H4 (cell line): ENCODE results near the gene OLFML2B. TPM values are rescaled to one million over a fixed set of nuclear protein-coding genes. Genes with fewer than 3 reads are reported as not detected.

ENCODE experiments used
- DNase-seq: peaks from one replicate; pipeline ENCODE4 v3.0.0-alpha.2; 2015; ENCODE audit warnings: low spot score
- total RNA-seq: library from RNA; depleted of rRNA; stranded (reverse); fragments of >200 nt; shearing (Covaris generic); gene quantifications from 2 replicates; pipeline ENCODE4 v1.2.3, GENCODE V29; 2014

The OLFML2B gene
- total RNA-seq, 1 experiment from 2014 or later: 2.1 TPM

DNA sequence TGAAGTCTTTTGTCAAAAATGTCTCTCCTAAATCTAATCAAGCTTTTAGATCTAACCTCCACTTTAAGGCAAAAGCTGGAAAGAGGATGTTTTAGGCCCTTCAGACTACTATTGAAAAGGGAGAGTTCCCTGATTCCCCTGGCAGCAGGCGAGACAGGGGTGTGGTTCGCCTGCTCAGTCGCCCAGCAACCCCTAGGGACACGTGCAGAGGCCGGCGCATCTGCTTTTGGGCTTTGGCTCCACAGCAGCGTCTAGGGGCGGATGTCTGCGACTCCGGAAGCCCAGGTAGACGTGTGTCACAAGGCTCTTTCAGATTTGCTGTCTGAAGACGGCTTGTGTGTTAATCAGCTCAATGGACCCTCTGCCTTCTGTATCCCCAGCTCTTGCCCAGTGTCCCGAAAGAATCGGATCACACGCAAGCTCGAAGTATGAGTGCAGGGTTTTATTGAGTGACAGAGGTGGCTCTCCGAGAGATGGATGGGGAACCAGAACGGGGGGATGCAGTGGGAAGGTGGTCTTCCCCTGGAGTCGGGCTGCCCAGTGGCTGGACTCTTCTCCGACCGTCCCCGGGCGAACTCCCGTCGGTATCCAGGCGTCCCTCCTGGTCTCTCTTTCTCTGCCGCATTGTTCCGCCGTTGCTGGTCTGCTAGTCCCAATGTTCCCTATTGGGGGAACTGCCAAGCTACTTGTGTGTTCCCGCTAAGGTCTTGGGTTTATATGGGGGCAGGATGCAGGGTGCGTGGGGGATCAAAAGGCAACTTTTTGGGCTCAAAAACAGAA lies 45.5 kb downstream of the OLFML2B start:
- no peak for DNase-seq

DNA sequence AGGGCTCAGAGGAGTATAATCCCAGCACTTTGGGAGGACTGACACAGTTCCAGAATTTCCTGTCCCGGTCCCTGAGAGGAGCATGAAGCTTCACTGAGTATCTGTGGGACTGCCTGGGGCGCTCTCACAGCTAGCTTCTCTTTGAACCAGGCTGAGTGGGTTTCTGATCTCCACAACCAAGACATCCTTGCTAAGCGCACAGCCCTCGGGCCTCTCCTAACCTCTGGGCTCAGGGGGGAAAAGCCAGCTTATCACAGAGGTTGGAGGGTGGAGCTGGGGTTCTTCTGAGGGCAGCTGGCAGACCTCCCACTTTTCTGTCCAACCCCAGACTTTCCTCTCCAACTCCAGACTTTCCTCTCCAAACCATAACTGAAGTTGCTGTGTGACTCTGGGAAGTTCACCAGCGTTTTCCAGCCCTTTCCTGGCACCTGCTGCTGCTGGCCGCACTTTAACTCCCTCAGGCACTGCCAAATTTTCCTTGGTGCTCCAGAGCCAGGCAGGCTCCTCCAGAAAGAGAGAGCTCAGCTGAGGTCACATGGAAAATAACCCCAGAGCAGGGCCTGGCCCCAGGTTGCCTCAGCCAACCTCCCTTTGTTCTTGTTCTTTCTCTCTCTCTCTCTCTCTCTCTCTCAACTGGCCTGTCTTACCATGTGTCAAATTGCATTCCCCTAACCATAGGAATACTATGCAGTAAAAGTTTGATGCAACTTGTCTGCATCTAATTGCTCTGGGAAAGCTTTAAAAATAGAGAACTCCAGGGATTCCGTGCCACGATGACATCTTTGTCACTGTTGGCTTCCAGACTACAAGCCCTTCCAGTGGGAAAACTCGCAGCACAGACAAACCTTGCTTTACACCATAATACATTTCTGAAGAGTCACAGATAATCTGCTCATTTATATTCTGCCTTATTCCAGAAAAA lies 49.5 kb downstream of the OLFML2B start:
- DNase-seq: no peak

DNA sequence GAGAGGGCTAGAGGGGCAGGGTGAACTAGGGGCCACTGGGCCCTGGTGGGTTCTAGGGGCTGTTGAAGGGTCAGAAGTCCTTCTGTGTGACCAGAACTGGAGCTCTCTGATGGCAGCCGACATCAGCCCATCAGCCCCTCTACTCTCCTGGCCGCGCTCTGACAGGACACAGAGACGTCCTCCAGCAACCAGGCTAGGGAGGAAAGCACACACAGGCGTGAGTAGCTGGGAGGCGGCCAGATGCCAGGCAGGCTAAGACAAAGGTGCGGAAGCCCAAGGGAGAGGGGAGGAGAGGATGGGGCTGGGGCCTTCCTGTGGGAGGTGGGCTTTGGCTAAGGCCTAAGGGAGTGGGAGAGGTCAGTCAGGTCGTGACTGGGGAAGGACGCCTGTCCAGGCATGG lies 50.8 kb downstream of the OLFML2B start:
- no peak for DNase-seq

DNA sequence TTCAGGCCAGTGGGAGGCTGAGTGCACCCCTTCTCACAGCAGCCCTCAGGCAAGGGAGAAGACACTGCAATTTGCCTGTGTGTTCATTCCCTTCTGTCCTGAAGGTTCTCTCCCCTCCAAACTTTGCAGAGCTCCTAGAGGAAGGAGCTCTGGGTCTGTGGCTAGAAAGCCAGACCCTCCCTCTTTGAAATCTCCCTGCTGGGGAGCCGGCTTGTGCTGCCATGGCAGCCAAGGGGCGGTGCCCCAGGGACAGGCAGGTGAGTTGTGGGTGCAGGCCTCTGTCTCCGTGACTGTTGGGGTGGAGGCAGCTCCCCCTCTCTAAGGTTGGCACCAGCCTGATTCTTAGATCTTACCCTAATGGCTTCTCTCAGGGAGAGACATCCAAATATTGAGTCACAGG lies 53.0 kb downstream of the OLFML2B start:
- DNase-seq: no peak

DNA sequence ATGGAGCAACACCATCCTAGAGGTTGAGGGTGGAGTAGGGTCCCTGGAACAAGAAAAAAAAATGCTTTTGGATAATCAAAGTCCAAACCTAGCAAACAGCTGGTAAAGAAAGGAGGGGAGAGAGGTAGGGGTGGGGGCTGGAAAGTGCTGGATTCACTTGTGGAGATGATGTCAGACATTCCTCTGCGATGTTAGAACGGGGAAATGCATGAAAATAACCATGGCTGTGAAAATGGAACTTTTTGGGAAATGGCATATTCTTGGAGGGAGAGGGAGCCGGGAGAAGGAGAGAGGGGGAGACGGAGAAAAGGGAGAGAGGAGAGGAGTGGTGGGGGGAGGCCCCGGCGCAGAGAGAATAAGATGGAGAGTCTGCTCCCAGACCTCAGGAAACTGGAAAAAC lies 53.6 kb downstream of the OLFML2B start:
- no peak for DNase-seq

DNA sequence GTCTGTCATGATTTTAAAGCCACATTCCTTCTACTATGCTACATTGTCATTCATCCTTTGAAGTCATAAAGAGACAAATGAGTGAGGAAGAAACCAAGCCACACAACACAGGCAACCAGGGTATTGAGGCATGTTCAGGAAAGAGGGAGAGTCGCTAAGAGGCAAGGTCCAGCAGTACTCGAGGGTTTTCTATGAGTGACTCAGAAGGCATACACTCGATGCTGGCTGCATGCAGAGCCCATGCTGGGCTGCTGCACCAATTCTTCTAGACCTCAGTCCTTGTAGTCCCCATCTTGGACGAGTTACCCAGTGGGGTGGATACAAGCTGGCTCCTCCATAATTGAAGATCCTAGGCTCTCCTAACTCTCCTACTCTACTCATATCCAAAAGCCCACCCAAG lies 57.6 kb downstream of the OLFML2B start:
- no peak for DNase-seq

DNA sequence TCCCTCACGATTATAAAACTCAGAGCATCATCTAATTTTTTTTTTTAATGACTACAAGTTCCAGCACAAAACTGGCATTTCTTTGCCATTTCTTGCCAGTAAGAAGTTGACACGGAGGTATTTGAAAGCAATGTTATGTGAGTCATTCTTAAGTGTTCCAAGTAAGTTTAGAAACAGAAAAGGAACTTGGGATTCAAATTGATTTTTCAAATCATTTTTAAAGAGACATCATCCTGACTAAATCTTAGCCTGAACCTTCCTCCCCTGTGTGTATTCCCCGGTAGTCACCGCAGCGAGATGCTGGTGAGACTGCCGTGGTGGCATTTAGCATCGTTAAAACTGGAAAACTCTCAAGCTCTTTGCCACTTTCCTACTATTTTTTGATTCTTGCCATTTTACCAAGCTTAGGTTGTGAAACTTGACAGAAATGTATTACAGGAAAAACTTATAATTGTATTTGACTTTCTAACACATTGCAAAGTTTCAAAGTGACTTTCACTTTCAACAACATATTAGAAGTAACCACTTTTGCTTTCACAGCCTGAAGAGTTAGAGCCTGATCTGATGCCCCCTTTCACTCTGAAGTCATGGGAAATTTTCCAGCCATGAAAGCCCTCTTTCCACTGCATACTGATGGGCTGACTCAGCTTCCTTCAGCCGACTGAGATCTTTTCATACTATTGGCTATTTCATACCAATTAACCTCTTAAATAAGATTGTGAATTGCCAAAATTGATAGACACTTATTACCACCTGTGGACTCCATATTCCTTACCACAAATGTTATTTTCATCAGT lies 61.4 kb downstream of the OLFML2B start:
- DNase-seq: peak; percentile 56

DNA sequence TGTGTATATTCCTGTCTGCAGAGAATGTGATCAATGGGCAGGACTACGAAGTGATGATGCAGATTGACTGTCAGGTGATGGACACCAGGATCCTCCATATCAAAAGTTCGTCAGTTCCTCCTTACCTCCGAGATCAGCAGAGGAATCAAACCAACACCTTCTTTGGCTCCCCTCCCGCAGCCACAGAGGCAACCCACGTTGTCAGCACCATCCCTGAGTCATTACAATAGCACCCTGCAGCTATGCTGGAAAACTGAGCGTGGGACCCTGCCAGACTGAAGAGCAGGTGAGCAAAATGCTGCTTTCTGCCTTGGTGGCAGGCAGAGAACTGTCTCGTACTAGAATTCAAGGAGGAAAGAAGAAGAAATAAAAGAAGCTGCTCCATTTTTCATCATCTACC lies 65.2 kb downstream of the OLFML2B start:
- DNase-seq: no peak

DNA sequence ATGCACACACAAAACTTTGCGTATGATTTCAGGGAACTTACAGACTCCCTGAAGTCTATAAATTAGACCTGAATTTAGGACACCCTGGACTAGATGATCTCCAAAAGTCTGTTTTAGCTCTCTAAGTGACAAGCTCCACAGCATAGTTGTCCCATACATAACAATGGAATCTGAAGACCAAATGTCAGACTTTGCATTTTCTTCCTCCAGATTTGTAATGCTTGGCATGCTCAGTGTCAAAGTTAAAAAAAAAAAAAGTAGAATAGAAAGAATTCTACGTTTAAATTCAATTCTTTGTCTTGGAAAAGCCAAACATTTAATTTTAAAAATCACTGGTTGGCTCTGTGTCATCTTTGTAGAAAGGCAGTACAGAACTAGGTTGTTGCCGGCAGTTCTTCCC lies 66.7 kb downstream of the OLFML2B start:
- no peak for DNase-seq

DNA sequence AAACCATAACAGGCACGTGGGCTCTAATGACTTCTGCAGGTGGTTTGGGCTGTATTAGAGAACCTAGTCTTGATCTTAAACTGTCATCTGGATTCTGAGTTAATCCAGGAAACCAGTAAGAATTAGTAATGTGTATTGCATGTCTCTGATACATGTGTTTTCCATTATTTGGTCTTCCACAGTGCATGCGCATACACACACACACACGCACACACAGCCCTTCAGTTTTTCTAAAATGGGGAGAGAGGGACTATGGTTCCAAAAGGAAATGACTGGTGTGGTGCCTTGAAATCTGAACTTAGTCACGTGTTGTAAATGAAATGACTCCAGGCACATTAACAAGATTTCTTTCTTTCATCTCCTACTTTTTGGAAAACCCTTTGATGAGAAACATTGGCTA lies 67.6 kb downstream of the OLFML2B start:
- DNase-seq: no peak

DNA sequence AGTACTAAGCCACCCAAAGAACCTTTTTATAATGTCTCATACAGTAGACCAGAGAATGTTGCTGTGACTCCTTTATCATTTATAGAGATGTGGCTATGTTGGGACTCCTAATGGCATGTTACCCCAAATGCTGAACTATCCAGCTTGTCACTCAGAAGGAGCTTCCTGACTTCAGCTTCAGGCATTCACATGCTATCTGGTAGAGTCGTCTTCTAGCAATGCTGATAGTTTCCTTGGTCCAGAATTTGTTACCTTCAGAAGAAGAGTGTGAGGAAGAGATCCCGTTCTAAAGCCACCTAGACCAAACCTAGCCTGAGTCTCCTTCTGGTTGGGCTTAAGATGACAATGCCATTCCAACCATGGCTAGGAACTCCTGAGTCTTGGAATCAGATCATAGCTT lies 68.1 kb downstream of the OLFML2B start:
- no peak for DNase-seq

DNA sequence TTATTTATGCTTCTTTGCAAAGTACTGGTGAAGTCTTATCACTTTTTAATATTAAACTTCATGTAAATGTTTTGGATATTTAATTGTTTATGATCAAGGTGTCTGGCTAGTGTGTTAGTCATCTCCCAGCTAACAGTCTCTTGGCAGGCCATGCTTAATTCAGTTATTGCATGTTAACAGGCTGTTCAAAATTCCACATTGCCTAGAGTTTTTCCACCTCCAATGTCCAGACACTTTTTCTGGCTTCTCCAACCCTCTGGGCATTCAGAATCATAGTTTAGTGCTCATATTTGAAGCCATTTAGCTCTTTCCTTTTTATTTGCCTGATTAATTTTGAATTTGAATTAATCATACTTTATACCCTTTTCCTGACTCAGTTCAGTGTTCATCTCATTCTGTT lies 69.2 kb downstream of the OLFML2B start:
- DNase-seq: no peak

DNA sequence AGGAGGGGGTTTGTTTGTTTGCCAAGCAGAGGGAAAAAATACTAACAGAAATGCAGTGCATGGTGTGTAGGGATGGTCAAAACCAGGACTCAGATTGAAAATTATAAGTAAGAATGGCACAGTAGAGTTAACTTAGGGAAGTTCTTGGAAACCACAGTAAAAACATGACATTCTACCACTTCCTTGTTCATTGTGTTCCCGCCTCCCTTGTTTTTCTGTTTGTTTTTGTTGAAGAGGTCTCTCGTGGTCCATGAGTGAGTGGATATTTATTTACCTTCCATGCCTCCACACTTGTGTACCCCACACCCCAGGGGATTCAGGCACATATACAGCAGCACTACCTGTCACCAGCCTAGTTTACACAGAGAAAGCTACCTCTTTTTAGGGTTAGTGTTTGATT lies 69.6 kb downstream of the OLFML2B start:
- DNase-seq: no peak

DNA sequence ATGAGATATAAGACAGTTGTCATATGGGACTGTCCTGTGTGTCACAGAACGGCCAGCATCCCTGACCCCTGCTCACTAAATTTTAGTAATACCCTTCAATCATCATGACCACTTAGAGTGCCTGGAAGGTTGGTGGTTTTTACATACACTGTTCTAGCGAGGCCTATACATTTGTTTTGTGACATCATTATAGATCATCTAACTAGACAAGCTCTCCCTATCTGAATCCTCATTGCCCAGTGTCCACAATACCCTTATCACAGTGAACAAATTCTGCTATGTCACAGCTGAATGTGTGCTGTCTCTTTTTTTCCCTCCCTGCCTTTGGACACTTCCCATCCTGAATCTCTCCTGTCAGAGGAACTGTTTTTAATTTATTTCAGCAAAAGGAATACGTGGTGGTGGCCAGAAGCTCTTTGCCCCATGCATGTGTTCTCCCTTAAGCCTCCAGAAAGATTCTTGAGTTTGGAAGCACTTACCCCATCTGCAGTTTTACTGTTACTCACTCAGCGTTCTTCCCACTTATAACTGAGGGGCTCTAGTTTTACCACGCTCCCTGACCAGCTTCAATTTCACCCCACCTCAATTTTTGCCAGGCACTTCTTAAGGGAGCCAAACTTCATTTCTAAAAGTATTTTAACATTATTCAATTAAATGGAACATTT lies 70.3 kb downstream of the OLFML2B start:
- no peak for DNase-seq

DNA sequence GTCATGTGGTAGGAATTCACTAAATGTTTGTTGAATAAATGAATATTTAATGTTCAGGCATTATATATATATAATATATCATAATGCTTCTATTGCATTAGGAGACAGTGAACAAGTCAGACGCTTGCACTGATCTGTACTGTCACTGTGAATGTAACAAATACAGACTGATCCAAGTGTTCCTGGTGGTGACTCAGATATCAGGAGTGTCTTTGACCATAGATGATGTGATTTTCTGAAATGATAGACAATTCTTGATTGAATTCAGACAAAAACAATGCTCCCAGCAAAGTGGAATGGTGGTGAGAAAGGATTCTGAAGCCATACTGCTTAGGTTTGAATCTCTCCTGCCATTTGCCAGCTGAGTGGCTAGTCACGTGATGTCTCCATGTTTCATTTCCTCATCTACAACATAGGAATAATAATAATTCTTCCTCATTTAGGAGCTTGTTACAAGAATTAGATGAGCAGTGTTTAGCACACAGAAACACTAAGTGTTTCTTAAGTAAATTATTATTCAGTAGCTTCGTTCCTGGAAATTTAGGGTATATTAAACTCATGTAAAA lies 71.0 kb downstream of the OLFML2B start:
- no peak for DNase-seq

DNA sequence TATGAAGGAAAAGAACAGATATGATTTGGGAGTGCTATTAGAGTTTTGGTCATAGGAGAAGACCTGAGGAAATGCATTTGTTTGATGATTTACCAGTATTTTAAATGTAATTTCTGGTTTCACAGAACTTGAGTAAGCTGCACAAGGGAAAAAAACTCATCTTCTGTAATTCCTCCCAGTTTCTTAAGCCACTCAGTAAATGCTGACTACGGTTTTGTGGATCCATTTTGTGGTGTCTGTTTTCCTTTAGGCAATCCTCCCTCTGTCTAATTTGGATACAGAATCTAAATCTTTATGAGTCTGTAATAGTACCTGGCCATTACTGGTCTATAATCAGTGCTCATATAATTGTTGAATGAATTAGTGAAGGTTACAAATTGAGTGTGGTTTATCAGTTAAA lies 72.0 kb downstream of the OLFML2B start:
- DNase-seq: no peak

DNA sequence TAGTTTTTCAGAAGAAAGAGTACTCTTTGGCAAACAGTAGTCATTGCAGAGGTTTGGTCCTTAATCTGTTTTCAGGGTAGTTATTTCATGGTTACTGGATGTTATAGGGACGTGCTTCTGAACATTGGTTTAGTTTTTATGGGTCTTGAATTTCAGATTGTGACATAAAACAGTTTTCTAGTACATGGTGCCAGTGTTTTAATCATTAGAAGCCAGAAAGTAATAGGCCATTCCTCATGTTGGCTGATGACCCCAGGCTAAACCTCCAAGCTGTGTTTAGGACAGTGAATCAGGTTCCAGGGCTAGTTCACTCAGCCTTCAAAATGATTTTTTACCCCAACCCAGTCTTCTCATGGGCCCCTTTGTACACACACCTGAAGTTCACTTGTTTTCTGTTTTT lies 73.3 kb downstream of the OLFML2B start:
- no peak for DNase-seq

DNA sequence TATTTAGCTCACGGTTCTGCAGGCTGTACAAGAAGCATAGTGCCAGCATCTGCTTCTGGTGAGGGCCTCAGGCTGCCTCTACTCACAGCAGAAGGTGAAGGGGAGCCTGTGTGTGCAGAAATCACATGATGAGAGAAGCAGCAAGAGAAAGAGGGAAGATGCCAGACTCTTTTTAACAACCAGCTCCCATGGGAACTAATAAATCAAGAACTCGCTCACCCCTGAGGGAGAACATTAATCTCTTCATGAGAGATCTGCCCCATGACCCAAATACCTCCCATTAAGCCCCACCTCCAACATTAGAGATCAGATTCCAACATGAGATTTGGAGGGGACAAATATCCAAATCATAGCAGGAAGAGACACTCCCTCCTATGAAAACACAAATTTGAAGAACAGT lies 74.1 kb downstream of the OLFML2B start:
- no peak for DNase-seq

DNA sequence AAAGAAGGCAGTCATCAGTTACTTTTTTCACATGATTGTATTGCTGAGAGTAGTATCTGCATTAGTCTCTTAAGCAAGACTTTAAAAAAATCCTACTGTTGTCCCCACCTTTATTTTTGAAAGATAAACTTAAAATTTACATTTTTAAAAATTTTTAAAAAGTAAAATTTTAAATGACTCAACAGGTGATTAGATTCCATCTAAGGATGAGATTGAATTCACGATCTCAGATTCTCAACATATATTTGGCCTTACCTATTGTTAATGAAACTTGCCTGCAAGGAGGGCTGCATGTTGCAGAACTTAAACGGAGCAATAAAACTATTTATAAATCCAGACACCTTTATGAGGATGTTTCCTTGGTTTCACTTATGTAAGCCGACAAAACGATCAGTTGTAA lies 75.2 kb downstream of the OLFML2B start:
- DNase-seq: no peak

DNA sequence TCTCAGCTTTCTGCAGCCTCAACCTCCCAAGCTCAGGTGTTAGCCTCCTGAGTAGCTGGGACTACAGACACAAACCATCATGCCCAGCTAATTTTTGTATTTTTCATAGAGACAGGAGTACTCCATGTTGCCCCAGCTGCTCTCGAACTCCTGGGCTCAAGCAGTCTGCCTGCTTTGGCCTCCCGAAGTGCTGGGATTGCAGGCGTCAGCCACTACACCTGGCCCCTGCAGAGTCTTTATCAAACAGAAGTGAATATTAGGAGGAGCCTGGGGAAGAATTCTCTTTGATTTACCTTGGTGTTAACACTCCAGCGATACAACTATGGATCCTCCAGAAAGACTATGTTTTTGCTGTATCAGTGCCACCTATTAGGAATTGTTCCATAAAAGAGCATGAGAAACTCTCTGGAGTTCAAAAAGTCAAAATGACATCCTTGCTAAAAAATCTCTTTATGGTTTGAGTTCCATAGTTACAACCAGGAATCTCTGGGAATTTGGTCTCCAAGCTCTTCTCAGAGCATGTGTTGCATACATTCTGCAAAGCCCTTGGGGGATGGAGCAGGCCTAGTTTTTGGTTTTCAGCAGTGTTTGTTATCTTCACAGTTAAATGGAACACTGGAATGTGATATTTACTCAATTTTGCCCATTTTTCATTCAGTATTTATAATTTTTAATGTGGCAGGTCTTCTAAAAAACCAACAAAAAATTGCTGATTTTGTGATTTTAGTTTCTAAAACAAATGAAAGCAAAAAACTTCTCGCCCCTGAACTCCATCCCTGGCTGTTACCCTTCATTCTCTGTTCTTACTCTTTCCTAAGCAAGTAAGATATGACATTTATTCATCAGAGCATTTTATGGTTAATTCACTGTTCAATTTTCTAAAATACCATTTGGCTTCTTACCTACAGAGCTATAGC lies 77.3 kb downstream of the OLFML2B start:
- DNase-seq: no peak
